Nephron progenitor cell (in vitro differentiated cells): ENCODE data around the gene CCNH.

Source experiments
- DNase-seq: peaks from one replicate; pipeline ENCODE4 v3.0.0; 2021
- H3K27ac Mint-ChIP-seq: 2 replicates; pipeline ENCODE4 v1.8.0; 2021; ENCODE audit warnings: mild to moderate bottlenecking, moderate library complexity, mixed read lengths
- H3K27me3 Mint-ChIP-seq: 2 replicates; pipeline ENCODE4 v1.8.0; 2021; ENCODE audit warnings: mild to moderate bottlenecking, low read depth, mixed read lengths; ENCODE audit not compliant: poor library complexity
- H3K36me3 Mint-ChIP-seq: 2 replicates; pipeline ENCODE4 v1.8.0; 2021; ENCODE audit warnings: low read depth, mixed read lengths
- H3K4me1 Mint-ChIP-seq: 2 replicates; pipeline ENCODE4 v1.8.0; 2021; ENCODE audit warnings: mixed read lengths
- H3K4me3 Mint-ChIP-seq: 2 replicates; pipeline ENCODE4 v1.8.0; 2021; ENCODE audit warnings: mild to moderate bottlenecking, moderate library complexity, mixed read lengths
- H3K9me3 Mint-ChIP-seq: 2 replicates; pipeline ENCODE4 v1.8.0; 2021; ENCODE audit warnings: mild to moderate bottlenecking, moderate library complexity, mixed read lengths
- TF ChIP-seq, protein P1 (sequence below): fragments of 200-600 bp; sonication (generic); IDR thresholded peaks from 2 replicates; pipeline ENCODE4 v1.5.0; 2021; ENCODE audit warnings: antibody characterized with exemption

Gene CCNH

DNA sequence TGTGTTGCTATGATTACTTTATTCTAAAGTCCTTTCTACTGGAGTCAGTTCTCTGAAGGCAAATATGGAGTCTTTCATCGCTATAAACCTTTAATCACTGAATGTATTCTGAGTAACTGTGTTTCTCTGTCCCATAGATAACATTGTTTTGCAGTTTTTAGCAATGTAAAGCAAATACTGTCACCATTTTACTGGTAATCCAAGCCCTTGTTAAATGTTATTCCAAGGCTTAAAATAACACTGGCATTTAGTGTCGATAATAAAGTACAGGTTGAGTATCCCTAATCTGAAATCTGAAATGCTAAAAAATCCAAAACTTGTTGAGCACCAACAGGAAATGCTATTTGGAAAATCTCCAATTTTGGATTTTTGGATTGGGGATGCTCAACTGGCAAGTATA lies 24.6 kb downstream of the CCNH start:
- no peak for DNase-seq
- TF ChIP-seq, protein P1, sequence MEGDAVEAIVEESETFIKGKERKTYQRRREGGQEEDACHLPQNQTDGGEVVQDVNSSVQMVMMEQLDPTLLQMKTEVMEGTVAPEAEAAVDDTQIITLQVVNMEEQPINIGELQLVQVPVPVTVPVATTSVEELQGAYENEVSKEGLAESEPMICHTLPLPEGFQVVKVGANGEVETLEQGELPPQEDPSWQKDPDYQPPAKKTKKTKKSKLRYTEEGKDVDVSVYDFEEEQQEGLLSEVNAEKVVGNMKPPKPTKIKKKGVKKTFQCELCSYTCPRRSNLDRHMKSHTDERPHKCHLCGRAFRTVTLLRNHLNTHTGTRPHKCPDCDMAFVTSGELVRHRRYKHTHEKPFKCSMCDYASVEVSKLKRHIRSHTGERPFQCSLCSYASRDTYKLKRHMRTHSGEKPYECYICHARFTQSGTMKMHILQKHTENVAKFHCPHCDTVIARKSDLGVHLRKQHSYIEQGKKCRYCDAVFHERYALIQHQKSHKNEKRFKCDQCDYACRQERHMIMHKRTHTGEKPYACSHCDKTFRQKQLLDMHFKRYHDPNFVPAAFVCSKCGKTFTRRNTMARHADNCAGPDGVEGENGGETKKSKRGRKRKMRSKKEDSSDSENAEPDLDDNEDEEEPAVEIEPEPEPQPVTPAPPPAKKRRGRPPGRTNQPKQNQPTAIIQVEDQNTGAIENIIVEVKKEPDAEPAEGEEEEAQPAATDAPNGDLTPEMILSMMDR: no peak
- peaks cover 42% of the 10 kb centered on the region for H3K36me3 Mint-ChIP-seq
- H3K27ac Mint-ChIP-seq: no peak overlapping the region
- peaks cover 2% of the 10 kb centered on the region for H3K27me3 Mint-ChIP-seq
- no peaks in the 10 kb centered on the region for H3K4me1 Mint-ChIP-seq
- no peaks in the 10 kb centered on the region for H3K9me3 Mint-ChIP-seq
- no peak overlapping the region for H3K4me3 Mint-ChIP-seq

DNA sequence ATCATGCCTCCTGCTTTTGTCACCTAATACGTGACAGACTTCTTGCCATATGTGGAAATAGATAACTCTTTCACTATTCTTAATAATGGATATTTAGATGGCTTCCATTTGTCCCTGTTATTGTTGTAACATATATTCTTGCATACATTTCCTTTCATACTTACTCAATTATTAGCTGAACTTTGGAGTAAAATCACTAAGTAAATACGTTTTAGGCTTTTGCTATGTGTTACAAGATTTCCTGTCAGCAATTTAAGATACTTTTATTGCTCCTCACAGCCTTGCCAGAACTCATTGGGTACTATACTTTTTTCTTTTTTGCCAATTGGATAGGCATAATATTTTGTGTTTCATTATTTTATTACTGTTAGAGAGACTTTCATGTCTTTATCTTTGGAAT lies 26.9 kb downstream of the CCNH start:
- Mint-ChIP-seq H3K4me1 (no peaks in the 10 kb centered on the region), H3K27me3 (no peaks in the 10 kb centered on the region), H3K27ac (peak overlapping the region; percentile 83), H3K36me3 (peaks cover 40% of the 10 kb centered on the region), H3K9me3 (no peaks in the 10 kb centered on the region), H3K4me3 (no peak overlapping the region)
- DNase-seq: no peak
- TF ChIP-seq, protein P1: no peak

- TF ChIP-seq, protein P1: no peak
- H3K27ac Mint-ChIP-seq: peak overlapping the region; percentile 59
- no peaks in the 10 kb centered on the region for H3K27me3 Mint-ChIP-seq
- no peak overlapping the region for H3K4me3 Mint-ChIP-seq
- no peak for DNase-seq
- H3K36me3 Mint-ChIP-seq: peaks cover 27% of the 10 kb centered on the region
- no peaks in the 10 kb centered on the region for H3K4me1 Mint-ChIP-seq
- H3K9me3 Mint-ChIP-seq: no peaks in the 10 kb centered on the region
Observed at GRCh38 chr5:87383216-87383615, 29.5 kb downstream of the CCNH start.

GRCh38 chr5:87382224-87382623 lies 30.5 kb downstream of the CCNH start:
- Mint-ChIP-seq H3K4me3 (no peak overlapping the region), H3K27me3 (no peaks in the 10 kb centered on the region), H3K27ac (no peak overlapping the region), H3K9me3 (no peaks in the 10 kb centered on the region), H3K36me3 (peaks cover 21% of the 10 kb centered on the region), H3K4me1 (no peaks in the 10 kb centered on the region)
- TF ChIP-seq, protein P1: no peak
- no peak for DNase-seq

GRCh38 chr5:87372705-87373104 lies 40.0 kb downstream of the CCNH start:
- TF ChIP-seq, protein P1: no peak
- Mint-ChIP-seq H3K27ac (no peak overlapping the region), H3K4me3 (no peak overlapping the region), H3K4me1 (no peaks in the 10 kb centered on the region), H3K36me3 (peaks cover 45% of the 10 kb centered on the region), H3K9me3 (no peaks in the 10 kb centered on the region), H3K27me3 (no peaks in the 10 kb centered on the region)
- DNase-seq: no peak

GRCh38 chr5:87369431-87369830 lies 43.3 kb downstream of the CCNH start:
- no peak for DNase-seq
- Mint-ChIP-seq H3K4me3 (no peak overlapping the region), H3K27me3 (no peaks in the 10 kb centered on the region), H3K9me3 (no peaks in the 10 kb centered on the region), H3K4me1 (no peaks in the 10 kb centered on the region), H3K36me3 (peaks cover 44% of the 10 kb centered on the region), H3K27ac (no peak overlapping the region)
- TF ChIP-seq, protein P1: no peak
